B cell (primary cell): ENCODE results near the gene METRNL. TPM values are rescaled to one million over a fixed set of nuclear protein-coding genes. Genes with fewer than 3 reads are reported as not detected.

Experiments
- ATAC-seq: fragments of 200-7000 bp; cut with Tn5 transposase; one replicate; pipeline ENCODE4 v1.10.0; 2021; ENCODE audit warnings: low read depth, mild to moderate bottlenecking, moderate number of reproducible peaks, moderate library complexity
- CTCF ChIA-PET: fragments of 350-600 bp; sonication (Branson Sonifier 250); formaldehyde crosslinking; loops from one replicate; lab custom pipeline; 2021; ENCODE audit warnings: antibody characterized with exemption, inconsistent platforms; lab: Charles Lee
- POLR2A ChIA-PET: fragments of 350-600 bp; sonication (Branson Sonifier 250); formaldehyde crosslinking; loops from one replicate; lab custom pipeline; 2021; ENCODE audit warnings: antibody characterized with exemption; lab: Charles Lee
- DNase-seq: peaks from one replicate; pipeline ENCODE4 v3.0.0; 2013
- H2AFZ ChIP-seq: 2 replicates; pipeline ENCODE4 v1.6.1; 2012; ENCODE audit warnings: mild to moderate bottlenecking, low read depth, low read length; ENCODE audit not compliant: insufficient read depth, poor library complexity, severe bottlenecking
- H3K27ac ChIP-seq, 2 donors: 1 replicate in 1 of 2; 2 replicates in 1 of 2; pipeline ENCODE4 v1.5.1; 2012 to 2013; ENCODE audit warnings: low read length in 2 of 2, mild to moderate bottlenecking in 2 of 2, moderate library complexity in 1 of 2
- H3K27me3 ChIP-seq, 4 experiments: fragments of 200-600 bp in 1 of 4; sonication (generic) in 1 of 4; replicated peaks in 1 of 4; 1 replicate in 2 of 4; 2 replicates in 2 of 4; pipeline versions ENCODE4 v1.6.1 to v1.7.0; 2013 to 2016; ENCODE audit warnings: low read length in 3 of 4, mild to moderate bottlenecking in 2 of 4, mixed read lengths in 1 of 4, moderate library complexity in 1 of 4; ENCODE audit not compliant: insufficient read depth in 4 of 4, control insufficient read depth in 3 of 4; ENCODE audit errors: control extremely low read depth in 1 of 4
- H3K36me3 ChIP-seq, 2 experiments: replicated peaks in 1 of 2; 1 replicate in 1 of 2; 2 replicates in 1 of 2; pipeline versions ENCODE4 v1.6.1 to v1.7.1; 2013; ENCODE audit warnings: low read length in 1 of 2; ENCODE audit not compliant: insufficient read depth in 2 of 2, control insufficient read depth in 1 of 2; ENCODE audit errors: control extremely low read depth in 1 of 2, extremely low read depth in 1 of 2
- H3K4me1 ChIP-seq, 2 donors: fragments of 200-600 bp in 1 of 2; sonication (generic) in 1 of 2; 1 replicate in 1 of 2; 2 replicates in 1 of 2; pipeline versions ENCODE4 v1.5.1 to v1.6.1; 2013 to 2017; ENCODE audit warnings: low read length in 2 of 2; ENCODE audit not compliant: control insufficient read depth in 2 of 2, insufficient read depth in 2 of 2
- H3K4me2 ChIP-seq: replicated peaks from 2 replicates; pipeline ENCODE3; 2012; ENCODE audit warnings: mild to moderate bottlenecking, low read depth, low read length; ENCODE audit not compliant: poor library complexity, severe bottlenecking
- H3K4me3 ChIP-seq, 5 experiments: fragments of 200-600 bp in 1 of 5; sonication (generic) in 1 of 5; 1 replicate in 3 of 5; 2 replicates in 2 of 5; pipeline versions ENCODE4 v1.5.1 to v1.7.0; 2011 to 2016; ENCODE audit warnings: low read length in 4 of 5, mild to moderate bottlenecking in 4 of 5, low read depth in 2 of 5, control low read depth in 1 of 5, moderate library complexity in 1 of 5; ENCODE audit not compliant: insufficient read depth in 1 of 5; ENCODE audit errors: control extremely low read depth in 1 of 5, extremely low read depth in 1 of 5
- H3K79me2 ChIP-seq: fragments of 200-600 bp; sonication (generic); one replicate; pipeline ENCODE4 v1.6.0; 2016; ENCODE audit warnings: low read length; ENCODE audit not compliant: control insufficient read depth, insufficient read depth
- H3K9ac ChIP-seq: fragments of 200-600 bp; sonication (generic); 2 replicates; pipeline ENCODE4 v1.6.1; 2017; ENCODE audit warnings: mild to moderate bottlenecking, low read length, moderate library complexity
- H3K9me3 ChIP-seq, 3 donors: one replicate each; pipeline versions ENCODE4 v1.6.1 to v1.7.1; 2013; ENCODE audit warnings: low read length in 2 of 3; ENCODE audit not compliant: control insufficient read depth in 2 of 3, insufficient read depth in 1 of 3; ENCODE audit errors: control extremely low read depth in 1 of 3
- H4K20me1 ChIP-seq: 2 replicates; pipeline ENCODE4 v1.6.0; 2012; ENCODE audit warnings: mild to moderate bottlenecking, low read length; ENCODE audit not compliant: insufficient read depth, control insufficient read depth, poor library complexity, severe bottlenecking
- H3K27ac Mint-ChIP-seq: one replicate; pipeline ENCODE4 v1.8.0; 2021; ENCODE audit warnings: mixed read lengths
- H3K27me3 Mint-ChIP-seq: one replicate; pipeline ENCODE4 v1.8.0; 2021; ENCODE audit warnings: mixed read lengths
- H3K4me1 Mint-ChIP-seq: one replicate; pipeline ENCODE4 v1.8.0; 2021; ENCODE audit warnings: mixed read lengths
- H3K4me3 Mint-ChIP-seq: one replicate; pipeline ENCODE4 v1.8.0; 2021; ENCODE audit warnings: mixed read lengths
- H3K9me3 Mint-ChIP-seq: one replicate; pipeline ENCODE4 v1.8.0; 2022; ENCODE audit warnings: mixed read lengths; ENCODE audit not compliant: insufficient read depth
- CTCF ChIP-seq: fragments of 200-600 bp; IDR thresholded peaks from one replicate; pipeline ENCODE4 v1.8.0; 2022; ENCODE audit warnings: antibody characterized with exemption, mild to moderate bottlenecking
- EZH2 ChIP-seq: IDR thresholded peaks from 2 replicates; pipeline ENCODE4 v1.6.1; 2012; ENCODE audit warnings: borderline replicate concordance, low read depth, mild to moderate bottlenecking, moderate library complexity, low read length; ENCODE audit not compliant: insufficient read depth, poor library complexity, severe bottlenecking
- WGBS: methylation state at CpG from one replicate; pipeline ENCODE4 v1.1.5; 2013; ENCODE audit warnings: missing lambda C conversion rate; ENCODE audit not compliant: insufficient coverage; 5-methylcytosine and 5-hydroxymethylcytosine counted together
- intact Hi-C: fragments of 100-400 bp; cut with micrococcal nuclease; formaldehyde crosslinking; loops from one replicate; pipeline ENCODE4 v1.10.0; 2022
- polyA plus RNA-seq: library from polyadenylated mRNA; depleted of rRNA; stranded (reverse); fragments of >200 nt; gene quantifications from 2 replicates; pipeline ENCODE4 v1.2.3, GENCODE V29; 2012
- total RNA-seq, 2 donors: library from RNA; stranded (reverse); fragments of 120-200 nt in 1 of 2; gene quantifications; 1 replicate in 1 of 2; 2 replicates in 1 of 2; pipeline versions ENCODE4 v1.2.3 to v1.2.4, GENCODE V29; 2013 to 2022

The METRNL gene
- total and polyA plus RNA-seq, 2 donors (not counting 1 experiment from before 2014, with no cell fraction given) = 11.8 to 18.4 TPM

GRCh38 chr17:83122834-83123233 lies 43.4 kb downstream of the METRNL start:
- Mint-ChIP-seq H3K9me3 (no peaks in the 10 kb centered on the region), H3K27me3 (peaks cover 42% of the 10 kb centered on the region), H3K27ac (no peak overlapping the region), H3K4me3 (no peak overlapping the region), H3K4me1 (peaks cover 45% of the 10 kb centered on the region)
- intact Hi-C loops = no loop called here
- no peaks in the 10 kb centered on the region for H3K79me2 ChIP-seq
- H3K9ac ChIP-seq = no peak overlapping the region
- H4K20me1 ChIP-seq = no peaks in the 10 kb centered on the region
- WGBS = 98% methylated on average over 16 of the region's 16 CpGs
- no peak overlapping the region for H3K4me2 ChIP-seq
- ATAC-seq = no peak
- no peak for DNase-seq
- peaks cover 0 to 4% (median 0%) of the 10 kb centered on the region in 3 donors for H3K9me3 ChIP-seq
- H2AFZ ChIP-seq = no peak overlapping the region
- H3K4me1 ChIP-seq = peaks cover 28 to 38% of the 10 kb centered on the region in 2 donors
- TF ChIP-seq CTCF (no peak), EZH2 (no peak)
- peaks cover 0 to 56% (median 14%) of the 10 kb centered on the region in 4 experiments for H3K27me3 ChIP-seq
- ChIA-PET CTCF (no interaction called here), POLR2A (no interaction called here)
- no peak overlapping the region for H3K27ac ChIP-seq
- H3K4me3 ChIP-seq = no peak overlapping the region
- no peaks in the 10 kb centered on the region for H3K36me3 ChIP-seq

- DNase-seq = no peak
- POLR2A ChIA-PET = no interaction called here
These were observed 44.7 kb downstream of the METRNL start for GRCh38 chr17:83123896-83124801.

More at GRCh38 chr17:83123896-83124801, 44.7 kb downstream of the METRNL start:
- CTCF ChIA-PET = no interaction called here
- Mint-ChIP-seq H3K4me3 (no peak overlapping the region), H3K4me1 (peaks cover 32% of the 10 kb centered on the region), H3K27me3 (peaks cover 44% of the 10 kb centered on the region), H3K27ac (no peak overlapping the region), H3K9me3 (no peaks in the 10 kb centered on the region)
- Histone ChIP-seq H3K9ac (no peak overlapping the region), H3K27ac (no peak overlapping the region), H3K36me3 (no peaks in the 10 kb centered on the region), H3K4me3 (no peak overlapping the region), H3K4me1 (peaks cover 22 to 31% of the 10 kb centered on the region in 2 donors), H4K20me1 (no peaks in the 10 kb centered on the region), H3K79me2 (no peaks in the 10 kb centered on the region), H2AFZ (no peak overlapping the region), H3K9me3 (peaks cover 0 to 4% (median 0%) of the 10 kb centered on the region in 3 donors), H3K27me3 (peaks cover 0 to 58% (median 14%) of the 10 kb centered on the region in 4 experiments), H3K4me2 (no peak overlapping the region)
- intact Hi-C loops = no loop called here
- TF ChIP-seq EZH2 = no peak
- TF ChIP-seq CTCF = no peak
- ATAC-seq = no peak
- WGBS = 68% methylated on average over 25 of the region's 25 CpGs
